Measurements from ENCODE around the gene SNX10.

Gene SNX10

GRCh38 chr7:26345202-26345601 lies 53.5 kb downstream of the SNX10 start:
- TF ChIP-seq CTCF (IDR thresholded peaks at IDR 0.05; ENCODE audit: low read length, missing control alignments), result no peak
- no peak for DNase-seq (ENCODE audit: low read depth)

GRCh38 chr7:26345837-26346236 lies 54.2 kb downstream of the SNX10 start:
- H3K4me3 ChIP-seq (replicated peaks; ENCODE audit: low read depth, low read length), result no peak overlapping the region
- no peak for TF ChIP-seq CTCF (IDR thresholded peaks at IDR 0.05; ENCODE audit: low read length, missing control alignments)
- DNase-seq (ENCODE audit: low read depth), result no peak

More at GRCh38 chr7:26345202-26345601, 53.5 kb downstream of the SNX10 start:
- no peak overlapping the region for H3K4me3 ChIP-seq (replicated peaks; ENCODE audit: low read depth, low read length)

- no peak for TF ChIP-seq CTCF (IDR thresholded peaks at IDR 0.05; ENCODE audit: low read length, missing control alignments)
- no peak for DNase-seq (ENCODE audit: low read depth)
- no peak overlapping the region for H3K4me3 ChIP-seq (replicated peaks; ENCODE audit: low read depth, low read length)
These were observed 55.0 kb downstream of the SNX10 start for GRCh38 chr7:26346611-26347203.

- TF ChIP-seq CTCF (IDR thresholded peaks at IDR 0.05; ENCODE audit: low read length, missing control alignments), result no peak
- H3K4me3 ChIP-seq (replicated peaks; ENCODE audit: low read depth, low read length), result no peak overlapping the region
- DNase-seq (ENCODE audit: low read depth), result no peak
These were observed 56.7 kb downstream of the SNX10 start for GRCh38 chr7:26348234-26348851.

GRCh38 chr7:26349005-26349915 lies 57.6 kb downstream of the SNX10 start:
- no peak overlapping the region for H3K4me3 ChIP-seq (replicated peaks; ENCODE audit: low read depth, low read length)
- no peak for DNase-seq (ENCODE audit: low read depth)
- no peak for TF ChIP-seq CTCF (IDR thresholded peaks at IDR 0.05; ENCODE audit: low read length, missing control alignments)

- DNase-seq (ENCODE audit: low read depth), result no peak
- no peak overlapping the region for H3K4me3 ChIP-seq (replicated peaks; ENCODE audit: low read depth, low read length)
- TF ChIP-seq CTCF (IDR thresholded peaks at IDR 0.05; ENCODE audit: low read length, missing control alignments), result no peak
These were observed 59.5 kb downstream of the SNX10 start for GRCh38 chr7:26351171-26351570.

Measured in fibroblast of pulmonary artery (primary cell).